OCI-LY7 (cell line): Measurements from ENCODE around the gene MAB21L3. TPM values are rescaled to one million over a fixed set of nuclear protein-coding genes. Genes with fewer than 3 reads are reported as not detected.

Source experiments
- BruUV-seq: library from RNA; stranded (reverse); fragments of 400-500 nt; replicated peaks from 2 replicates; lab custom pipeline; 2021; lab: Mats Ljungman, UMichigan
- CTCF ChIA-PET: fragments of 300-600 bp; sonication (Branson Sonifier 250); formaldehyde crosslinking; loops from one replicate; lab custom pipeline; 2022; ENCODE audit warnings: antibody characterized with exemption; ENCODE audit not compliant: unreplicated experiment; lab: Charles Lee
- POLR2A ChIA-PET: fragments of 300-600 bp; sonication (Branson Sonifier 250); formaldehyde crosslinking; loops from one replicate; lab custom pipeline; 2022; ENCODE audit warnings: antibody characterized with exemption; lab: Charles Lee
- DNase-seq: peaks from one replicate; pipeline ENCODE4 v3.0.0-alpha.2; 2015; ENCODE audit warnings: low spot score
- H2AFZ ChIP-seq: fragments of 200-600 bp; sonication (generic), shearing (Covaris generic); 2 replicates; pipeline ENCODE4 v1.6.1; 2014; ENCODE audit warnings: mild to moderate bottlenecking, antibody characterized with exemption, low read length, moderate library complexity
- H3K27ac ChIP-seq: fragments of 200-600 bp; sonication (generic); 2 replicates; pipeline ENCODE4 v1.5.1; 2014; ENCODE audit warnings: mixed run types, low read depth, mild to moderate bottlenecking, moderate library complexity, low read length, inconsistent platforms; ENCODE audit not compliant: poor library complexity, severe bottlenecking
- H3K36me3 ChIP-seq: fragments of 200-600 bp; sonication (generic); 2 replicates; pipeline ENCODE4 v1.6.1; 2014; ENCODE audit warnings: mild to moderate bottlenecking, antibody characterized with exemption, low read length, moderate library complexity, mixed read lengths; ENCODE audit not compliant: insufficient read depth
- H3K4me1 ChIP-seq: fragments of 200-600 bp; sonication (generic); 2 replicates; pipeline ENCODE4 v1.5.1; 2014; ENCODE audit warnings: mild to moderate bottlenecking, low read length; ENCODE audit not compliant: insufficient read depth, poor library complexity, severe bottlenecking
- H3K4me2 ChIP-seq: fragments of 200-600 bp; sonication (generic); 2 replicates; pipeline ENCODE4 v1.6.1; 2014; ENCODE audit warnings: mild to moderate bottlenecking, low read length
- H3K4me3 ChIP-seq: fragments of 200-600 bp; sonication (generic); 2 replicates; pipeline ENCODE4 v1.5.1; 2014; ENCODE audit warnings: mild to moderate bottlenecking, low read depth, low read length; ENCODE audit not compliant: poor library complexity, severe bottlenecking
- H3K79me2 ChIP-seq: fragments of 200-600 bp; sonication (generic); 2 replicates; pipeline ENCODE4 v1.6.1; 2016; ENCODE audit warnings: low read depth, mild to moderate bottlenecking, low read length, moderate library complexity, mixed read lengths; ENCODE audit not compliant: insufficient read depth
- H3K9me2 ChIP-seq: fragments of 200-600 bp; sonication (generic); 2 replicates; pipeline ENCODE4 v1.6.1; 2016; ENCODE audit warnings: mild to moderate bottlenecking, low read length, mixed read lengths; ENCODE audit not compliant: insufficient read depth
- H3K9me3 ChIP-seq: fragments of 200-600 bp; sonication (generic); 2 replicates; pipeline ENCODE4 v1.6.1; 2014; ENCODE audit warnings: mild to moderate bottlenecking, mixed run types, low read length, mixed read lengths
- H4K20me1 ChIP-seq: fragments of 200-600 bp; sonication (generic); 2 replicates; pipeline ENCODE4 v1.6.1; 2014; ENCODE audit warnings: mild to moderate bottlenecking, antibody characterized with exemption, low read length, moderate library complexity, mixed read lengths; ENCODE audit not compliant: insufficient read depth
- CTCF ChIP-seq: fragments of 200-600 bp; sonication (generic); conservative IDR thresholded peaks from 2 replicates; pipeline ENCODE4 v1.5.1; 2014; ENCODE audit warnings: mild to moderate bottlenecking, antibody characterized with exemption, low read length, moderate library complexity, mixed read lengths
- EZH2phosphoT487 ChIP-seq: fragments of 200-600 bp; sonication (generic); IDR thresholded peaks from 2 replicates; pipeline ENCODE4 v1.6.1; 2018; ENCODE audit warnings: low read depth, borderline replicate concordance, mild to moderate bottlenecking, mixed run types, antibody characterized with exemption, low read length, moderate library complexity, mixed read lengths
- intact Hi-C: fragments of 100-400 bp; cut with micrococcal nuclease; formaldehyde crosslinking; loops from one replicate; pipeline ENCODE4 v1.10.0; 2022; ENCODE audit not compliant: unreplicated experiment
- total RNA-seq, 2 experiments: library from RNA; depleted of rRNA in 1 of 2; stranded (reverse); fragments of >200 nt in 1 of 2; shearing (Covaris generic) in 1 of 2; gene quantifications; 2 replicates each; pipeline ENCODE4 v1.2.3, GENCODE V29; 2014 to 2022

Gene MAB21L3
- total RNA-seq, 2 experiments from 2014 or later = not detected

GRCh38 chr1:116161390-116161789 lies 50.2 kb downstream of the MAB21L3 start:
- Histone ChIP-seq H2AFZ (no peak overlapping the region), H3K4me2 (no peak overlapping the region), H3K4me3 (no peak overlapping the region), H3K79me2 (no peaks in the 10 kb centered on the region), H3K9me3 (no peaks in the 10 kb centered on the region), H4K20me1 (no peaks in the 10 kb centered on the region), H3K36me3 (no peaks in the 10 kb centered on the region), H3K4me1 (peaks cover 18% of the 10 kb centered on the region), H3K27ac (no peak overlapping the region), H3K9me2 (no peaks in the 10 kb centered on the region)
- intact Hi-C loops = no loop called here
- TF ChIP-seq EZH2phosphoT487 (no peak), CTCF (no peak)
- ChIA-PET POLR2A (interaction anchor here (0.6 kb wide), 1 partner anchor 346 kb away, joined by 4 read pairs; no protein-coding TSS in a partner anchor), CTCF (interaction anchor here (0.6 kb wide), 1 partner anchor 226 kb away, joined by 4 read pairs; no protein-coding TSS in a partner anchor)
- BruUV-seq = no TSS peak
- no peak for DNase-seq

GRCh38 chr1:116161877-116162390 lies 50.7 kb downstream of the MAB21L3 start:
- H2AFZ ChIP-seq = no peak overlapping the region
- intact Hi-C loops = no loop called here
- H3K4me1 ChIP-seq = peaks cover 18% of the 10 kb centered on the region
- no peaks in the 10 kb centered on the region for H3K9me2 ChIP-seq
- no TSS peak for BruUV-seq
- ChIA-PET POLR2A (no interaction called here), CTCF (interaction anchor here (0.5 kb wide), 1 partner anchor 11 kb away, joined by 3 read pairs; no protein-coding TSS in a partner anchor)
- H3K4me3 ChIP-seq = no peak overlapping the region
- TF ChIP-seq EZH2phosphoT487 (no peak), CTCF (no peak)
- no peaks in the 10 kb centered on the region for H3K79me2 ChIP-seq
- H3K36me3 ChIP-seq = no peaks in the 10 kb centered on the region
- DNase-seq = no peak
- H3K9me3 ChIP-seq = no peaks in the 10 kb centered on the region
- no peak overlapping the region for H3K4me2 ChIP-seq
- no peak overlapping the region for H3K27ac ChIP-seq
- no peaks in the 10 kb centered on the region for H4K20me1 ChIP-seq

DNA sequence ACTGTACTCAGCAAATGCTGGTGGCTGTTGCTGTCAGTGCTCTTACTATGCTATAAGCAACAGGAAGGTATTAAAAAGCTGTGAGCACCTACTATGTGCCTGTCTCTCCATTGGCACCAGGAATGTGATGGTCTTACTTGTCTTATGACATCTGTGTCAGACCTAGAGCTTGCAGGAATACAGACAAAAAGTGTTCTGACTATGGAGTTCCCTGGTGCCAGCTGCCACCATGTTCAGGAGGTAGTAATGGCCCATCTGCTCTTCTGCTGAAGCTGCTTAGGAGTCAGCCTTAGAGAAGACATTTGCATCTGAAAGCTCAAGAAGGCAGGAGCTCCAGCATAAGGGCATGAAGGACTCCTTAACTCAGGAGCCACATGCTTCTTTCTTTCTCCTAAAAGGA lies 52.3 kb downstream of the MAB21L3 start:
- Histone ChIP-seq H3K9me3 (no peaks in the 10 kb centered on the region), H3K79me2 (no peaks in the 10 kb centered on the region), H4K20me1 (no peaks in the 10 kb centered on the region), H3K4me3 (no peak overlapping the region), H3K4me2 (no peak overlapping the region), H3K27ac (no peak overlapping the region), H2AFZ (0 out of 2 replicates have a peak overlapping the region, but pooled peaks have one; percentile 2), H3K36me3 (no peaks in the 10 kb centered on the region), H3K4me1 (peaks cover 23% of the 10 kb centered on the region), H3K9me2 (no peaks in the 10 kb centered on the region)
- intact Hi-C loops = no loop called here
- CTCF ChIA-PET = no interaction called here
- BruUV-seq = no TSS peak
- DNase-seq = no peak
- TF ChIP-seq EZH2phosphoT487 (no peak), CTCF (no peak)
- POLR2A ChIA-PET = no interaction called here
